GM18511 (cell line): ENCODE results near the gene CALY.
"Not testable (repeated sequence)": the region's sequence is repeated elsewhere in the genome, so short reads cannot be mapped to it uniquely, and the experiment has no call there.

Source experiments
- ATAC-seq: cut with Tn5 transposase; IDR thresholded peaks from one replicate; pipeline ENCODE4 v1.9.1; 2021; ENCODE audit warnings: mild to moderate bottlenecking, moderate library complexity; ENCODE audit not compliant: unreplicated experiment

Gene CALY

GRCh38 chr10:133332936-133333699 lies 3.6 kb downstream of the CALY start:
- no peak for ATAC-seq

GRCh38 chr10:133329491-133330202 lies 7.0 kb downstream of the CALY start:
- ATAC-seq = peak; percentile 94

- ATAC-seq = no peak
Observed at GRCh38 chr10:133328358-133329343, 8.0 kb downstream of the CALY start.

- no peak for ATAC-seq
Observed at GRCh38 chr10:133327651-133328357, 8.9 kb downstream of the CALY start.

GRCh38 chr10:133326745-133327650 lies 9.7 kb downstream of the CALY start:
- no peak for ATAC-seq

- no peak for ATAC-seq
Observed at GRCh38 chr10:133326223-133326551, 10.5 kb downstream of the CALY start.

GRCh38 chr10:133325440-133326222 lies 11.1 kb downstream of the CALY start:
- no peak for ATAC-seq

GRCh38 chr10:133324857-133325260 lies 11.8 kb downstream of the CALY start:
- ATAC-seq = no peak

- ATAC-seq = peak; percentile 49
Observed at GRCh38 chr10:133324198-133324792, 12.4 kb downstream of the CALY start.

GRCh38 chr10:133322064-133322709 lies 14.5 kb downstream of the CALY start:
- not testable (repeated sequence) for ATAC-seq

- ATAC-seq = not testable (repeated sequence)
Observed at GRCh38 chr10:133320852-133321422, 15.8 kb downstream of the CALY start.

- ATAC-seq = peak; percentile 97
Observed at GRCh38 chr10:133318494-133319127, 18.1 kb downstream of the CALY start.

GRCh38 chr10:133316732-133317131 lies 20.0 kb downstream of the CALY start:
- no peak for ATAC-seq

GRCh38 chr10:133316266-133316665 lies 20.4 kb downstream of the CALY start:
- ATAC-seq = no peak

GRCh38 chr10:133315847-133316246 lies 20.8 kb downstream of the CALY start:
- ATAC-seq = no peak

GRCh38 chr10:133314911-133315310 lies 21.8 kb downstream of the CALY start:
- no peak for ATAC-seq

GRCh38 chr10:133313192-133313591 lies 23.5 kb downstream of the CALY start:
- ATAC-seq = no peak
